PC-3 (cell line): ENCODE data around the gene SNX21. TPM values are rescaled to one million over a fixed set of nuclear protein-coding genes. Genes with fewer than 3 reads are reported as not detected.

Source experiments
- ATAC-seq: fragments of 200-7000 bp; cut with Tn5 transposase; 2 replicates; pipeline ENCODE4 v1.9.1; 2020; ENCODE audit warnings: mild to moderate bottlenecking, moderate library complexity
- BruUV-seq: library from RNA; stranded (reverse); fragments of 400-500 nt; replicated peaks from 2 replicates; lab custom pipeline; 2021; lab: Mats Ljungman, UMichigan
- CTCF ChIA-PET: fragments of 300-600 bp; sonication (Branson Sonifier 250); formaldehyde crosslinking; loops from one replicate; lab custom pipeline; 2022; ENCODE audit warnings: antibody characterized with exemption; lab: Charles Lee
- POLR2A ChIA-PET: fragments of 300-600 bp; sonication (Branson Sonifier 250); formaldehyde crosslinking; loops from one replicate; lab custom pipeline; 2022; ENCODE audit warnings: antibody characterized with exemption; ENCODE audit not compliant: unreplicated experiment; lab: Charles Lee
- DNase-seq: peaks from one replicate; pipeline ENCODE4 v3.0.0-alpha.2; 2015
- H2AFZ ChIP-seq: fragments of 300-600 bp; sonication (generic); 2 replicates; pipeline ENCODE4 v1.6.0; 2016; ENCODE audit warnings: antibody characterized with exemption, low read length
- H3F3A ChIP-seq: fragments of 300-600 bp; sonication (generic); one replicate; pipeline ENCODE4 v1.6.0; 2017; ENCODE audit warnings: antibody characterized with exemption, low read length, control low read depth, mild to moderate bottlenecking; ENCODE audit not compliant: unreplicated experiment
- H3K27ac ChIP-seq: fragments of 300-600 bp; sonication (generic); 2 replicates; pipeline ENCODE4 v1.5.1; 2016; ENCODE audit warnings: mild to moderate bottlenecking, low read length
- H3K27me3 ChIP-seq: fragments of 300-600 bp; sonication (generic); 2 replicates; pipeline ENCODE4 v1.6.1; 2016; ENCODE audit warnings: low read length, mixed read lengths
- H3K36me3 ChIP-seq: fragments of 300-600 bp; sonication (generic); 2 replicates; pipeline ENCODE4 v1.6.1; 2016; ENCODE audit warnings: low read depth, mixed run types, low read length, mixed read lengths
- H3K4me1 ChIP-seq: fragments of 300-600 bp; sonication (generic); 2 replicates; pipeline ENCODE4 v1.5.1; 2016; ENCODE audit warnings: low read length; ENCODE audit not compliant: insufficient read depth
- H3K4me2 ChIP-seq: fragments of 300-600 bp; sonication (generic); 2 replicates; pipeline ENCODE4 v1.6.0; 2016; ENCODE audit warnings: low read length
- H3K4me3 ChIP-seq: fragments of 300-600 bp; sonication (generic); 2 replicates; pipeline ENCODE4 v1.5.1; 2016; ENCODE audit warnings: mild to moderate bottlenecking, low read length, mixed read lengths
- H3K79me2 ChIP-seq: fragments of 300-600 bp; sonication (generic); 2 replicates; pipeline ENCODE4 v1.6.1; 2017; ENCODE audit warnings: low read length, mixed read lengths
- H3K9ac ChIP-seq: fragments of 300-600 bp; sonication (generic); 2 replicates; pipeline ENCODE4 v1.6.0; 2016; ENCODE audit warnings: mild to moderate bottlenecking, low read length
- H3K9me2 ChIP-seq: fragments of 300-600 bp; sonication (generic); replicated peaks from 2 replicates; pipeline ENCODE4 v1.6.1; 2016; ENCODE audit warnings: mixed run types, low read length, mixed read lengths
- H3K9me3 ChIP-seq: fragments of 300-600 bp; sonication (generic); 2 replicates; pipeline ENCODE4 v1.6.1; 2016; ENCODE audit warnings: low read length, mixed read lengths
- H4K20me1 ChIP-seq: fragments of 300-600 bp; sonication (generic); 2 replicates; pipeline ENCODE4 v1.6.1; 2016; ENCODE audit warnings: low read length, mixed read lengths
- CTCF ChIP-seq: fragments of 300-600 bp; sonication (generic); conservative IDR thresholded peaks from 2 replicates; pipeline ENCODE4 v1.5.1; 2017; ENCODE audit warnings: antibody characterized with exemption, low read depth, mild to moderate bottlenecking, low read length
- EZH2 ChIP-seq: fragments of 300-600 bp; sonication (generic); IDR thresholded peaks from one replicate; pipeline ENCODE4 v1.6.1; 2017; ENCODE audit warnings: antibody characterized with exemption, mild to moderate bottlenecking, low read length; ENCODE audit not compliant: unreplicated experiment
- EZH2phosphoT487 ChIP-seq: fragments of 300-600 bp; sonication (generic); IDR thresholded peaks from 2 replicates; pipeline ENCODE4 v1.6.1; 2018; ENCODE audit warnings: mild to moderate bottlenecking, antibody characterized with exemption, low read length, borderline replicate concordance
- intact Hi-C: fragments of 100-400 bp; cut with micrococcal nuclease; formaldehyde crosslinking; loops from 2 replicates; pipeline ENCODE4 v1.9.0; 2023
- total RNA-seq: library from RNA; depleted of rRNA; stranded (reverse); fragments of >200 nt; gene quantifications from 2 replicates; pipeline ENCODE4 v1.2.3, GENCODE V29; 2014

The SNX21 gene
- total RNA-seq, 1 experiment from 2014 or later: 90.1 TPM

- H3K9ac ChIP-seq: peak overlapping the region; percentile 99
- no peaks in the 10 kb centered on the region for H3K9me3 ChIP-seq
- H3K27me3 ChIP-seq: no peaks in the 10 kb centered on the region
- no peak for DNase-seq
- no peak for ATAC-seq
- CTCF ChIA-PET: interaction anchor here (0.6 kb wide), 1 partner anchor 79 kb away, joined by 3 read pairs; no protein-coding TSS in a partner anchor
- BruUV-seq: no TSS peak
- H3F3A ChIP-seq: peaks cover 11% of the 10 kb centered on the region
- peaks cover 11% of the 10 kb centered on the region; the same call in 1 of the 2 replicates for H4K20me1 ChIP-seq
- peak overlapping the region; percentile 82 for H3K27ac ChIP-seq
- H3K36me3 ChIP-seq: peaks cover 65% of the 10 kb centered on the region
- intact Hi-C loops: loop anchor here (2.0 to 10.0 kb wide), 3 partner anchors 14 to 122 kb away; partner anchors contain the start of genes CTSA, NEURL2 and PCIF1
- H3K4me1 ChIP-seq: peaks cover 38% of the 10 kb centered on the region
- H3K9me2 ChIP-seq: no peaks in the 10 kb centered on the region
- POLR2A ChIA-PET: no interaction called here
- H3K79me2 ChIP-seq: peaks cover 35% of the 10 kb centered on the region
- TF ChIP-seq EZH2: no peak
- no peak for TF ChIP-seq EZH2phosphoT487
- no peak for TF ChIP-seq CTCF
- peak overlapping the region; percentile 89 for H2AFZ ChIP-seq
- H3K4me2 ChIP-seq: peak overlapping the region; percentile 95
- H3K4me3 ChIP-seq: peak overlapping the region; percentile 98
Measured at GRCh38 chr20:45813006-45813340, 20.6 kb upstream of the SNX21 start.

GRCh38 chr20:45813489-45813888, 20.1 kb upstream of the SNX21 start:
- Histone ChIP-seq H4K20me1 (peaks cover 11% of the 10 kb centered on the region; the same call in 1 of the 2 replicates), H3K79me2 (peaks cover 35% of the 10 kb centered on the region), H3K9me3 (no peaks in the 10 kb centered on the region), H3K4me2 (peak overlapping the region; percentile 95), H3K4me1 (peaks cover 38% of the 10 kb centered on the region), H3F3A (peaks cover 11% of the 10 kb centered on the region), H2AFZ (no peak overlapping the region), H3K27me3 (no peaks in the 10 kb centered on the region), H3K27ac (peak overlapping the region; percentile 82), H3K4me3 (peak overlapping the region; percentile 98), H3K9me2 (no peaks in the 10 kb centered on the region), H3K9ac (peak overlapping the region; percentile 99), H3K36me3 (peaks cover 61% of the 10 kb centered on the region)
- TF ChIP-seq CTCF (no peak), EZH2phosphoT487 (no peak), EZH2 (no peak)
- no peak for ATAC-seq
- CTCF ChIA-PET: no interaction called here
- DNase-seq: no peak
- intact Hi-C loops: loop anchor here (2.0 to 10.0 kb wide), 3 partner anchors 15 to 121 kb away; partner anchors contain the start of genes CTSA, NEURL2 and PCIF1
- no TSS peak for BruUV-seq
- POLR2A ChIA-PET: interaction anchor here (0.6 kb wide), 1 partner anchor 305 kb away, joined by 3 read pairs; no protein-coding TSS in a partner anchor

- Histone ChIP-seq H3K4me2 (peak overlapping the region; percentile 95), H3K9ac (no peak overlapping the region; the same call in 1 of the 2 replicates), H3K9me2 (no peaks in the 10 kb centered on the region), H3K4me1 (peaks cover 38% of the 10 kb centered on the region), H3K36me3 (peaks cover 53% of the 10 kb centered on the region), H3K9me3 (no peaks in the 10 kb centered on the region), H3K79me2 (peaks cover 35% of the 10 kb centered on the region), H3K27me3 (no peaks in the 10 kb centered on the region), H3F3A (peaks cover 11% of the 10 kb centered on the region), H4K20me1 (peaks cover 11% of the 10 kb centered on the region; the same call in 1 of the 2 replicates), H2AFZ (no peak overlapping the region), H3K27ac (no peak overlapping the region), H3K4me3 (peak overlapping the region; percentile 59)
- no TSS peak for BruUV-seq
- ATAC-seq: no peak
- POLR2A ChIA-PET: interaction anchor here (0.6 kb wide), 2 partner anchors 305 to 1125 kb away, joined by 3 to 4 read pairs; no protein-coding TSS in a partner anchor
- intact Hi-C loops: loop anchor here (5.0 to 10.0 kb wide), 2 partner anchors 78 to 120 kb away; partner anchors contain the start of genes CTSA, NEURL2 and PCIF1
- no peak for DNase-seq
- CTCF ChIA-PET: interaction anchor here (0.5 kb wide), 1 partner anchor 148 kb away, joined by 5 read pairs; no protein-coding TSS in a partner anchor
- TF ChIP-seq EZH2: no peak
- no peak for TF ChIP-seq EZH2phosphoT487
- TF ChIP-seq CTCF: no peak
Measured at GRCh38 chr20:45814314-45814713, 19.3 kb upstream of the SNX21 start.
